ENCODE measurements around the gene CISD3.

- no peak for TF ChIP-seq CTCF (conservative IDR thresholded peaks at IDR 0.05; ENCODE audit: low read length)
- no peak for TF ChIP-seq EZH2phosphoT487 (IDR thresholded peaks at IDR 0.05; ENCODE audit: borderline replicate concordance)
Measured at GRCh38 chr17:38733282-38733981, 3.3 kb downstream of the CISD3 start.

Data from Loucy (cell line).